Prostate gland (tissue), 2 donors: ENCODE data around the gene ZNF318.

Experiments
- CTCF ChIP-seq, 4 experiments: fragments of 200-600 bp in 2 of 4; fragments of 450-650 bp in 2 of 4; sonication (generic) in 2 of 4; IDR thresholded peaks; 1 replicate in 3 of 4; 2 replicates in 1 of 4; pipeline ENCODE4 v1.5.1; 2016 to 2019; ENCODE audit warnings: antibody characterized with exemption in 4 of 4, mild to moderate bottlenecking in 2 of 4, moderate library complexity in 2 of 4
- POLR2A ChIP-seq: fragments of 450-650 bp; IDR thresholded peaks from one replicate; pipeline ENCODE4 v1.6.1; 2016; ENCODE audit warnings: antibody characterized with exemption, mild to moderate bottlenecking
- POLR2AphosphoS5 ChIP-seq: sonication (generic); formaldehyde crosslinking; IDR thresholded peaks from one replicate; pipeline ENCODE4 v1.6.1; 2017; ENCODE audit warnings: antibody characterized with exemption

- no peak for TF ChIP-seq POLR2AphosphoS5
- no peak for TF ChIP-seq POLR2A
- TF ChIP-seq CTCF (IDR thresholded peaks at IDR 0.05), result no peak
Measured at GRCh38 chr6:43368259-43369160, 937 bp downstream of the ZNF318 start.
